ENCODE measurements around the gene ARR3. TPM values are rescaled to one million over a fixed set of nuclear protein-coding genes. Genes with fewer than 3 reads are reported as not detected.

The ARR3 gene
- total RNA-seq, 4 donors from 2014 or later: not detected

- no peak for TF ChIP-seq CTCF (IDR thresholded peaks at IDR 0.05; ENCODE audit: low read depth)
Observed at GRCh38 chrX:70322784-70323183, 54.6 kb downstream of the ARR3 start.

GRCh38 chrX:70324326-70324725, 56.2 kb downstream of the ARR3 start:
- TF ChIP-seq CTCF (IDR thresholded peaks at IDR 0.05; ENCODE audit: low read depth): no peak

GRCh38 chrX:70331161-70331560, 63.0 kb downstream of the ARR3 start:
- no peak for TF ChIP-seq CTCF (IDR thresholded peaks at IDR 0.05; ENCODE audit: low read depth)

Small RNA genes lying within 50 kb of the gene (small RNA-seq; reads per million reads assigned to genes)
- gene RNA5SP507: not detected

Other genes starting within 250 kb of the ARR3 start
- gene AWAT2, start 218.4 kb upstream of the ARR3 start, total RNA-seq: under 1 TPM in 1 of 4 donors, not detected in 3; 0.17 TPM
- gene OTUD6A, start 205.9 kb upstream of the ARR3 start, total RNA-seq: not detected
- 10 to 100 TPM; 55.8 to 86.7 (median 74.6) TPM for gene IGBP1, start 134.9 kb upstream of the ARR3 start, total RNA-seq
- gene DGAT2L6, start 90.9 kb upstream of the ARR3 start, total RNA-seq: not detected
- not detected for gene AWAT1, start 33.7 kb upstream of the ARR3 start, total RNA-seq
- gene P2RY4, start 8.1 kb upstream of the ARR3 start, total RNA-seq: 1 to 10 TPM in 1 of 4 donors, under 1 TPM in 2, not detected in 1; 0.51 to 2.1 (median 0.75) TPM
- not detected for gene RAB41, start 13.8 kb downstream of the ARR3 start, total RNA-seq
- gene PDZD11, start 21.6 kb downstream of the ARR3 start, total RNA-seq: 10 to 100 TPM; 19.4 to 30.7 (median 29.6) TPM
- 1 to 10 TPM in 1 of 4 donors, under 1 TPM in 2, not detected in 1; 0.16 to 1.9 (median 0.88) TPM for gene KIF4A, start 21.8 kb downstream of the ARR3 start, total RNA-seq
- not detected for gene GDPD2, start 155.0 kb downstream of the ARR3 start, total RNA-seq
- gene DLG3, start 176.5 kb downstream of the ARR3 start, total RNA-seq: 1 to 10 TPM; 2.5 to 3.3 (median 2.6) TPM

All from subcutaneous adipose tissue (tissue), 4 donors.